Suppressor macrophage treated with lipopolysaccharide for 1 hour (primary cell): ENCODE measurements around the gene NAPG.
"Not testable (repeated sequence)": the region's sequence is repeated elsewhere in the genome, so short reads cannot be mapped to it uniquely, and the experiment has no call there.

Experiments used
- DNase-seq, 3 donors: peaks; one replicate each; pipeline ENCODE4 v3.0.0-alpha.2; 2020 to 2022

Gene NAPG

GRCh38 chr18:10585260-10585659 lies 59.4 kb downstream of the NAPG start:
- DNase-seq = no peak

GRCh38 chr18:10588975-10589374 lies 63.1 kb downstream of the NAPG start:
- DNase-seq = no peak

- peak in 1 of 3 donors; percentile 20 for DNase-seq
Observed at GRCh38 chr18:10590412-10590811, 64.6 kb downstream of the NAPG start.

GRCh38 chr18:10591896-10592295 lies 66.1 kb downstream of the NAPG start:
- DNase-seq = peak; percentile 22 to 56 (median 35)

GRCh38 chr18:10593366-10594022 lies 67.7 kb downstream of the NAPG start:
- DNase-seq = peak; percentile 41 to 47 (median 42)

- DNase-seq = not testable (repeated sequence)
Observed at GRCh38 chr18:10595917-10596316, 70.1 kb downstream of the NAPG start.

- not testable (repeated sequence) for DNase-seq
Observed at GRCh38 chr18:10597695-10598094, 71.9 kb downstream of the NAPG start.

- not testable (repeated sequence) for DNase-seq
Observed at GRCh38 chr18:10600701-10601100, 74.9 kb downstream of the NAPG start.
